Airway epithelial cell (primary cell): Measurements from ENCODE around the gene PIGT. TPM values are rescaled to one million over a fixed set of nuclear protein-coding genes. Genes with fewer than 3 reads are reported as not detected.

Experiments
- total RNA-seq: library from RNA; depleted of rRNA; stranded (reverse); fragments of >200 nt; gene quantifications from 2 replicates; pipeline ENCODE4 v1.2.3, GENCODE V29; 2015

PIGT gene
- 43.3 and 68.6 TPM in 2 replicates for total RNA-seq

DNA sequence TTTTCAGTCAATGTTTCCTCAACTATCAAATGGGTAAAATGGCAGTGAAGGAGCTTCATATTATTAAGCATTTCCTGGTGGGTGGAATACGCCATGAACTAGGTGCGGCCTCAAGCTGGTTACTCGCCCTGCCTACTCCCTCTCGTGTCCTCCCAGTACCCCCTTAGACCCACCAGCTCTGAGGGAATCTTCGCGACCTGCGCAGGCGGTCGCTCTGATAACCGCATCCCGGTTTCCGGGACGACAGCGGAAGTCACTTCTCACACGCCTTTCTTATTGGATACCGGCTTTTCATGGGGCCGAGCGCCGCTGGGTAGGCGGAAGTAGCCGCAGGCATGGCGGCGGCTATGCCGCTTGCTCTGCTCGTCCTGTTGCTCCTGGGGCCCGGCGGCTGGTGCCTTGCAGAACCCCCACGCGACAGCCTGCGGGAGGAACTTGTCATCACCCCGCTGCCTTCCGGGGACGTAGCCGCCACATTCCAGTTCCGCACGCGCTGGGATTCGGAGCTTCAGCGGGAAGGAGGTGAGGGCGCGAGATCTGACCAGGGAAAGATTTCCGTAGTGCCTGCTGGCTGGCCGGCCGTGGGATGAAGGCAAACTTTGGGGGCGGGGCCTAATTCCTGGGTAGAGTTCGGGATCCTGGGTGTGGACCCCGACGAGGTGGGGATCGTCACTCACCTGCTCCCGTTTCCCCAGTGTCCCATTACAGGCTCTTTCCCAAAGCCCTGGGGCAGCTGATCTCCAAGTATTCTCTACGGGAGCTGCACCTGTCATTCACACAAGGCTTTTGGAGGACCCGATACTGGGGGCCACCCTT lies at the start of gene PIGT:
Gene PIGT (plus strand): TSS at position 320 of the 816 bp plus-strand sequence. CDS start 16 bp downstream, at position 336.

DNA sequence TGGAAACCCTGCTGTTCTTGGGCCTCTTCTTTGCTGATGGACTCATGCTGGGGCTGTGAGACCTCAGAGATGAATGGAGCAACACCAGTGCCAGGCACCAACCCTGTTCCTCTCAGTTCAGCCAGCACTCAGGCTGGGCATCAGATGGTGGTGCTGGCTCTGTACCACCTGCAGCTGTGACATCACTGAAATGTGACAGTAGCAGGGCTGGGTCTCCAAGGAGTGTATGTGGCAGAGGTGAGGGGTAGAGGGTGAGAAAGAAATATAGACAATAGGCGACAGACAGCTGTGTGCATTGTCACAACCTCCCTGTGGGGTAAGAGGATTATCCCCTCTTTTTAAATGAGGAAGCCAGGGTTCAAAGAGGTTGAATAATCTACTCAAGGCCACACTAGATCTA lies 37.8 kb upstream of the PIGT start, which contains the start of gene TP53TG5:
Gene TP53TG5 (minus strand): TSS at position 135 of the 400 bp plus-strand sequence. CDS start 89 bp downstream, at position 46.

DNA sequence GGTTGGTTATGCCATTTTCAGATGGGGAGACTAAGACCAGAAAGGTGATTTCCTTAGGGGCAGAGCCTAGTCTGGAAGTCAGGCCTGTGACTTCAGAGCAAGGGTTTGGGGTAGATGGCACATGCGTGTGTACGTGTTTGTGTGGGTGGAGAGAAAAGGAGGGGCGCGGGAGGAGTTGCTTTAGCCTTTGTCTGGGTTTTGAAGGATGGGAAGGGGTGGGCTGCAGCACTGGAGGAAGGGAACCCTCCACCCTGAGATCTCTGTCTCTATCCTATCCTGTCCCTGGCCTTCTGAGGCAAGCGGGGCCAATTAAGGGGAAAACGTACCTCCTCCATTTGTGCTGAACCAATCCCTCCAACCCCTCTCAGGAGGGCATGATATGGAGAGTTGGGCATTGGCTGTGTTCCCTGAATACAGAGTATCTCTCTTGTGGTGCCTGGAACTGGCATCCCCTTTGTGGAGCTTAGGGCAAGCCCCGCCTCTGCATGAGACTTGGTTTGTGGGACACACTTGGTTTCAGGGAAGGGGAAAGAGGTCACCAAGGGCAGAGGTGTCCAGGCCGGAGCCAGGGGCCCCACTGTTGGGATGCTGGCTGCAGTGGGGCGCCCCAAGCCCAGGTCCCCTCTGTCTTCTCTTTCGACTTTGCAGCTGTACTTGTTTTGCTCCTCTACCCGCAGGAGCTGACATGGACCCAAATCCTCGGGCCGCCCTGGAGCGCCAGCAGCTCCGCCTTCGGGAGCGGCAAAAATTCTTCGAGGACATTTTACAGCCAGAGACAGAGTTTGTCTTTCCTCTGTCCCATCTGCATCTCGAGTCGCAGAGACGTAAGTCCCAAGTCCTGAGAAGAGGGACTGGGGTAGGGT lies 7.9 kb upstream of the PIGT start, which contains the start of gene DBNDD2:
Gene DBNDD2 (plus strand): TSS at position 507 of the 863 bp plus-strand sequence. CDS start 179 bp downstream, at position 686.

DNA sequence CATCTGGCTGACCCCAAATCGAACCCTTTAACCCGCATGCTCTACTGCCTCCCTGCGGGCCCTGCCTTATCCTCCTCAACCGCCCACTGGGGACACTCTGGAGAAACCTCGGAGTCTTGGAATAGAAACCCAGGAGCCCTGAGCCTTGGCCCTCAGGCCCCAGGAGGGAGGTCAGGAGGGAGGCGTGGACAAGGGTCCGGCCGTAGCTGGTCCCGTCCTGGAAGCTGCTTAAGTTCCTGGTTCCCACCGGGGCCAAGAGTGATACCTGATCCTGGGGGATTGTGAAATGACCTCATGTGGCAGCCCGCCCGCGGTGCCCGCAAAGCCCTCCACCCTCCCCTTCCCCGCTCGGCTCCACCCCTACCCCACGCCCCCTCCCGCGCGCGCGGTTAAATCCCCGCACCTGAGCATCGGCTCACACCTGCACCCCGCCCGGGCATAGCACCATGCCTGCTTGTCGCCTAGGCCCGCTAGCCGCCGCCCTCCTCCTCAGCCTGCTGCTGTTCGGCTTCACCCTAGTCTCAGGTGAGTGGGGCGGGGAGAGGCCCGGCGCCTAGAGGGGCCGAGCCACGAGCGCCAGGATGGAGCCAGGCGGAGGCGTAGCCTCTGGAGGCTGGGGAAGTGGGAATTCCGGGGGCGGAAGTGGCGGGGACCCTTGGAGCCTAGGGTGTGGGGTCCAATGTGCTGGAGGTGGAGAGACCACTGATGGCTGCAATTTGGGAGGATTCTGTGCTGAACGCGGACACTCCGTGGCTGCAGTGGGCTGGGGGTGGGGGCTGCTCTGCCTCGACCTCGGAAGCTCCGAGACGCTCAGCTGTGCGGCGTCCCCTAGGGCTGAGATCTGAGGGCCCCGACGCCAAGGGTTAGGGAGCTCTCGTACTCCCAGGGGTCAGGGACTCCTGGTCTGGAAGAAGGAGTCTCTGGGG lies 53.7 kb downstream of the PIGT start, which contains the start of gene WFDC2:
Gene WFDC2 (plus strand): TSS at position 418 of the 926 bp plus-strand sequence. CDS start 29 bp downstream, at position 447.

Other genes with a start within 250 kb of the PIGT start
- gene PI3, start 241.2 kb upstream of the PIGT start, total RNA-seq = 53.8 and 117 TPM in 2 replicates
- gene SEMG1, start 209.1 kb upstream of the PIGT start, total RNA-seq = not detected in 2 replicates
- not detected in 2 replicates for gene SEMG2, start 194.8 kb upstream of the PIGT start, total RNA-seq
- gene SLPI, start 161.6 kb upstream of the PIGT start, total RNA-seq = 466 and 502 TPM in 2 replicates
- gene RBPJL, start 109.3 kb upstream of the PIGT start, total RNA-seq = not detected in 2 replicates
- 0.05 TPM in 1 of 2 replicates, not detected in the other for gene MATN4, start 107.8 kb upstream of the PIGT start, total RNA-seq
- gene SDC4, start 67.7 kb upstream of the PIGT start, total RNA-seq = 226 and 235 TPM in 2 replicates
- gene SYS1, start 53.0 kb upstream of the PIGT start, total RNA-seq = 18.8 and 26.3 TPM in 2 replicates
- gene TP53TG5, start 37.8 kb upstream of the PIGT start, total RNA-seq = not detected in 2 replicates
- 28.2 and 28.3 TPM in 2 replicates for gene DBNDD2, start 7.9 kb upstream of the PIGT start, total RNA-seq
- gene WFDC2, start 53.6 kb downstream of the PIGT start, total RNA-seq = 1.3 and 4.9 TPM in 2 replicates
- not detected in 2 replicates for gene SPINT3, start 99.5 kb downstream of the PIGT start, total RNA-seq
- gene WFDC6, start 123.3 kb downstream of the PIGT start, total RNA-seq = not detected in 2 replicates
- not detected in 2 replicates for gene EPPIN, start 131.3 kb downstream of the PIGT start, total RNA-seq
- not detected in 2 replicates for gene WFDC8, start 163.1 kb downstream of the PIGT start, total RNA-seq
- not detected in 2 replicates for gene WFDC10A, start 213.6 kb downstream of the PIGT start, total RNA-seq
- gene WFDC9, start 215.1 kb downstream of the PIGT start, total RNA-seq = not detected in 2 replicates